H9 (cell line): ENCODE measurements around the gene ANO9. TPM values are rescaled to one million over a fixed set of nuclear protein-coding genes. Genes with fewer than 3 reads are reported as not detected.

Experiments used
- DNase-seq: peaks from one replicate; pipeline ENCODE4 v3.0.0-alpha.2; 2017
- H2AFZ ChIP-seq: one replicate; pipeline ENCODE4 v1.6.1; 2013; ENCODE audit warnings: mild to moderate bottlenecking, low read length, control low read depth, moderate library complexity
- H2AK5ac ChIP-seq: 2 replicates; pipeline ENCODE4 v1.6.1; 2013; ENCODE audit warnings: low read length, control low read depth, mixed read lengths; ENCODE audit not compliant: insufficient read length
- H2BK120ac ChIP-seq: one replicate; pipeline ENCODE4 v1.6.1; 2013; ENCODE audit warnings: low read depth, mild to moderate bottlenecking, low read length, control low read depth, inconsistent platforms; ENCODE audit not compliant: poor library complexity, severe bottlenecking
- H2BK12ac ChIP-seq: 2 replicates; pipeline ENCODE4 v1.6.1; 2013; ENCODE audit warnings: low read length, control low read depth, mixed read lengths, low read depth; ENCODE audit not compliant: insufficient read length
- H2BK15ac ChIP-seq: 2 replicates; pipeline ENCODE4 v1.6.1; 2013; ENCODE audit warnings: low read depth, low read length, control low read depth
- H2BK20ac ChIP-seq: one replicate; pipeline ENCODE4 v1.6.1; 2013; ENCODE audit warnings: low read depth, mild to moderate bottlenecking, low read length, control low read depth, inconsistent platforms; ENCODE audit not compliant: poor library complexity, severe bottlenecking
- H2BK5ac ChIP-seq: 2 replicates; pipeline ENCODE4 v1.6.1; 2013; ENCODE audit warnings: low read length, control low read depth, mixed read lengths; ENCODE audit not compliant: insufficient read length
- H3K14ac ChIP-seq: 2 replicates; pipeline ENCODE4 v1.6.1; 2013; ENCODE audit warnings: low read length, control low read depth; ENCODE audit not compliant: insufficient read depth
- H3K18ac ChIP-seq: 2 replicates; pipeline ENCODE4 v1.6.1; 2013; ENCODE audit warnings: low read depth, mild to moderate bottlenecking, mixed read lengths, low read length, control low read depth; ENCODE audit not compliant: insufficient read length
- H3K23ac ChIP-seq: 2 replicates; pipeline ENCODE4 v1.6.1; 2013; ENCODE audit warnings: low read length, control low read depth, mixed read lengths, low read depth; ENCODE audit not compliant: insufficient read length
- H3K23me2 ChIP-seq: 2 replicates; pipeline ENCODE4 v1.6.1; 2013; ENCODE audit warnings: low read depth, mild to moderate bottlenecking, mixed read lengths, low read length, control low read depth; ENCODE audit not compliant: insufficient read length, poor library complexity, severe bottlenecking
- H3K27ac ChIP-seq: 2 replicates; pipeline ENCODE4 v1.5.1; 2013; ENCODE audit warnings: low read length, control low read depth, mixed read lengths, low read depth; ENCODE audit not compliant: insufficient read length
- H3K27me3 ChIP-seq: 2 replicates; pipeline ENCODE4 v1.6.1; 2013; ENCODE audit warnings: low read length, control low read depth, inconsistent platforms; ENCODE audit not compliant: insufficient read depth
- H3K4ac ChIP-seq: 2 replicates; pipeline ENCODE4 v1.6.1; 2013; ENCODE audit warnings: low read depth, mild to moderate bottlenecking, control low read depth, inconsistent platforms, low read length, moderate library complexity
- H3K4me1 ChIP-seq: 2 replicates; pipeline ENCODE4 v1.6.1; 2013; ENCODE audit warnings: low read length, control low read depth, inconsistent platforms; ENCODE audit not compliant: insufficient read depth
- H3K4me2 ChIP-seq: 2 replicates; pipeline ENCODE4 v1.6.1; 2013; ENCODE audit warnings: low read length, control low read depth, mixed read lengths; ENCODE audit not compliant: insufficient read length, insufficient read depth
- H3K56ac ChIP-seq: 2 replicates; pipeline ENCODE4 v1.6.1; 2013; ENCODE audit warnings: low read depth, mild to moderate bottlenecking, mixed read lengths, low read length, control low read depth; ENCODE audit not compliant: insufficient read length
- H3K79me1 ChIP-seq: 2 replicates; pipeline ENCODE4 v1.6.1; 2013; ENCODE audit warnings: low read depth, mild to moderate bottlenecking, moderate library complexity, low read length, control low read depth, inconsistent platforms; ENCODE audit not compliant: insufficient read depth, poor library complexity, severe bottlenecking
- H3K79me2 ChIP-seq: 2 replicates; pipeline ENCODE4 v1.6.1; 2013; ENCODE audit warnings: low read length, control low read depth, inconsistent platforms; ENCODE audit not compliant: insufficient read depth
- H3K9ac ChIP-seq: 2 replicates; pipeline ENCODE4 v1.6.1; 2013; ENCODE audit warnings: low read length, control low read depth, mixed read lengths; ENCODE audit not compliant: insufficient read length; ENCODE audit errors: extremely low read depth
- H3K9me3 ChIP-seq: one replicate; pipeline ENCODE4 v1.6.1; 2013; ENCODE audit warnings: low read depth, low read length, inconsistent platforms; ENCODE audit not compliant: control insufficient read depth
- H3T11ph ChIP-seq: one replicate; pipeline ENCODE4 v1.6.1; 2013; ENCODE audit warnings: mild to moderate bottlenecking, low read length, control low read depth, inconsistent platforms
- H4K20me1 ChIP-seq: one replicate; pipeline ENCODE4 v1.6.1; 2013; ENCODE audit not compliant: control insufficient read depth, insufficient read length, insufficient read depth
- H4K5ac ChIP-seq: 2 replicates; pipeline ENCODE4 v1.6.1; 2013; ENCODE audit warnings: low read depth, mild to moderate bottlenecking, mixed read lengths, low read length, control low read depth; ENCODE audit not compliant: insufficient read length
- H4K8ac ChIP-seq: replicated peaks from 2 replicates; pipeline ENCODE4 v1.6.1; 2013; ENCODE audit warnings: low read length, control low read depth, mixed read lengths, low read depth; ENCODE audit not compliant: insufficient read length
- H4K91ac ChIP-seq: 2 replicates; pipeline ENCODE4 v1.6.1; 2013; ENCODE audit warnings: low read depth, mild to moderate bottlenecking, moderate library complexity, mixed read lengths, low read length, control low read depth; ENCODE audit not compliant: insufficient read length
- H3K27ac Mint-ChIP-seq, 3 experiments: 2 replicates in 2 of 3; 3 replicates in 1 of 3; pipeline ENCODE4 v1.8.0; 2020 to 2021; ENCODE audit warnings: mixed read lengths in 3 of 3, mild to moderate bottlenecking in 1 of 3, moderate library complexity in 1 of 3
- H3K27me3 Mint-ChIP-seq: 2 replicates; pipeline ENCODE4 v1.8.0; 2021; ENCODE audit warnings: low read depth, mild to moderate bottlenecking, moderate library complexity, mixed read lengths
- H3K36me3 Mint-ChIP-seq, 3 experiments: 2 replicates in 2 of 3; 3 replicates in 1 of 3; pipeline ENCODE4 v1.8.0; 2020 to 2021; ENCODE audit warnings: low read depth in 3 of 3, mixed read lengths in 3 of 3; ENCODE audit not compliant: insufficient read depth in 1 of 3
- H3K4me1 Mint-ChIP-seq, 2 experiments: 2 replicates each; pipeline ENCODE4 v1.8.0; 2020; ENCODE audit warnings: mixed read lengths in 2 of 2
- H3K4me3 Mint-ChIP-seq, 2 experiments: 2 replicates in 1 of 2; 3 replicates in 1 of 2; pipeline ENCODE4 v1.8.0; 2020 to 2021; ENCODE audit warnings: mild to moderate bottlenecking in 2 of 2, mixed read lengths in 2 of 2, moderate library complexity in 1 of 2
- H3K9me3 Mint-ChIP-seq, 2 experiments: 2 replicates in 1 of 2; 3 replicates in 1 of 2; pipeline ENCODE4 v1.8.0; 2020; ENCODE audit warnings: mild to moderate bottlenecking in 2 of 2, mixed read lengths in 2 of 2, moderate library complexity in 1 of 2
- WGBS: extraction: QIAGEN DNeasy Blood & Tissue Kit; methylation state at CpG from one replicate; pipeline ENCODE4 v1.1.7; 2013; ENCODE audit warnings: missing lambda C conversion rate, low lambda C conversion rate, mixed read lengths; ENCODE audit not compliant: insufficient read length; ENCODE audit errors: extremely low coverage; 5-methylcytosine and 5-hydroxymethylcytosine counted together
- total RNA-seq: library from RNA; stranded (reverse); gene quantifications from 2 replicates; pipeline ENCODE4 v1.2.1, GENCODE V29; 2021
- TF ChIP-seq, protein P1 (sequence below): fragments of 200-600 bp; sonication (generic); conservative IDR thresholded peaks from 3 replicates; pipeline ENCODE4 v1.8.0; 2021; ENCODE audit warnings: antibody characterized with exemption, mild to moderate bottlenecking

Gene ANO9
- total RNA-seq, 1 experiment from 2014 or later: 13.1 TPM

- Mint-ChIP-seq H3K27me3 (peaks cover 9% of the 10 kb centered on the region), H3K4me3 (no peak overlapping the region; a peak in 1 of 5 replicates), H3K27ac (peak overlapping the region in 2 of 3 experiments; percentile 73 to 84; a peak in 3 of 7 replicates), H3K36me3 (peaks cover 3 to 12% (median 3%) of the 10 kb centered on the region in 3 experiments), H3K9me3 (peaks cover 9 to 12% of the 10 kb centered on the region in 2 experiments), H3K4me1 (peaks cover 5 to 11% of the 10 kb centered on the region in 2 experiments)
- no peak overlapping the region for H2BK120ac ChIP-seq
- no peaks in the 10 kb centered on the region for H3K79me2 ChIP-seq
- no peak overlapping the region for H2AFZ ChIP-seq
- H3K9ac ChIP-seq: no peak overlapping the region
- no peak overlapping the region for H4K8ac ChIP-seq
- H4K5ac ChIP-seq: no peak overlapping the region
- H3K27me3 ChIP-seq: no peaks in the 10 kb centered on the region
- no peaks in the 10 kb centered on the region for H4K20me1 ChIP-seq
- H3K14ac ChIP-seq: no peak overlapping the region; the same call in 1 of the 2 replicates
- no peak for DNase-seq
- no peak overlapping the region for H4K91ac ChIP-seq
- no peak overlapping the region for H2BK5ac ChIP-seq
- H3K9me3 ChIP-seq: peaks cover 7% of the 10 kb centered on the region
- H3K27ac ChIP-seq: no peak overlapping the region
- TF ChIP-seq, protein P1, sequence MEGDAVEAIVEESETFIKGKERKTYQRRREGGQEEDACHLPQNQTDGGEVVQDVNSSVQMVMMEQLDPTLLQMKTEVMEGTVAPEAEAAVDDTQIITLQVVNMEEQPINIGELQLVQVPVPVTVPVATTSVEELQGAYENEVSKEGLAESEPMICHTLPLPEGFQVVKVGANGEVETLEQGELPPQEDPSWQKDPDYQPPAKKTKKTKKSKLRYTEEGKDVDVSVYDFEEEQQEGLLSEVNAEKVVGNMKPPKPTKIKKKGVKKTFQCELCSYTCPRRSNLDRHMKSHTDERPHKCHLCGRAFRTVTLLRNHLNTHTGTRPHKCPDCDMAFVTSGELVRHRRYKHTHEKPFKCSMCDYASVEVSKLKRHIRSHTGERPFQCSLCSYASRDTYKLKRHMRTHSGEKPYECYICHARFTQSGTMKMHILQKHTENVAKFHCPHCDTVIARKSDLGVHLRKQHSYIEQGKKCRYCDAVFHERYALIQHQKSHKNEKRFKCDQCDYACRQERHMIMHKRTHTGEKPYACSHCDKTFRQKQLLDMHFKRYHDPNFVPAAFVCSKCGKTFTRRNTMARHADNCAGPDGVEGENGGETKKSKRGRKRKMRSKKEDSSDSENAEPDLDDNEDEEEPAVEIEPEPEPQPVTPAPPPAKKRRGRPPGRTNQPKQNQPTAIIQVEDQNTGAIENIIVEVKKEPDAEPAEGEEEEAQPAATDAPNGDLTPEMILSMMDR: no peak
- H2BK15ac ChIP-seq: no peak overlapping the region
- H3K56ac ChIP-seq: no peak overlapping the region
- H3K4ac ChIP-seq: no peak overlapping the region
- H3K4me2 ChIP-seq: no peak overlapping the region
- WGBS: no CpG with 5 or more reads among the region's 23 CpGs
- H3T11ph ChIP-seq: no peak overlapping the region
- H2AK5ac ChIP-seq: no peak overlapping the region
- H3K18ac ChIP-seq: no peak overlapping the region
- no peak overlapping the region for H2BK20ac ChIP-seq
- no peak overlapping the region for H2BK12ac ChIP-seq
- no peaks in the 10 kb centered on the region for H3K4me1 ChIP-seq
- H3K23me2 ChIP-seq: peaks cover 7% of the 10 kb centered on the region
- H3K23ac ChIP-seq: no peak overlapping the region
- H3K79me1 ChIP-seq: no peaks in the 10 kb centered on the region
Observed at GRCh38 chr11:439315-440064, 2.3 kb downstream of the ANO9 start.
